D721Med (cell line): ENCODE data around the gene TTLL3.
A peak's percentile ranks its signal among the peaks of the same experiment; 100 is the strongest.
"Not testable (repeated sequence)": the region's sequence is repeated elsewhere in the genome, so short reads cannot be mapped to it uniquely, and the experiment has no call there.

ENCODE experiments used
- DNase-seq: peaks from one replicate; pipeline ENCODE4 v3.0.0; 2011; ENCODE audit warnings: low spot score; ENCODE audit not compliant: insufficient read length
- FAIRE-seq: peaks from 2 replicates; lab custom pipeline; 2011; peaks lifted over from hg19 to GRCh38; lab: Jason Lieb, UNC
- TF ChIP-seq, protein P1 (sequence below): IDR thresholded peaks from 2 replicates; pipeline ENCODE4 v1.5.1; 2012; ENCODE audit warnings: mild to moderate bottlenecking, control low read depth; ENCODE audit not compliant: insufficient read depth; ENCODE audit errors: missing control alignments

Gene TTLL3

DNA sequence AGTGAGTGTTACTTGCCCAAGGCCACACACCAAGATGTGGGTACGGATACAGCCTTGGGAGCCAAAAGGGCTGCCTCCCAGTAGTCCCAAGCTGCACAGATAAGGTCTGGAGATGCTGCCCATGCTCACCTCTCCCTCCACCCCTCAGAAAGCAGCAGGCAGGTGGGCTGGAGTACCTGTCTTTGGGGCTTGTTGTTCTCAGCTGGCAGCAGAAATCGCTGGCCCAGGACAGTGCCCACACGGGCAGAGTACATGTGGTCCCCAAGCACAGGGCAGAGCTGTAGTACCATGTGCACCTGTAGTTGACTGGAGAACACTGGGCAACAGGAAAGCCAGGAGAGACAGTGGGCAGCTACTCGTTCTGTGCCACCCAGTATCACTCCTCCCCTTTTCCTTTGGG, 28.8 kb downstream of the TTLL3 start:
- DNase-seq (no peak), FAIRE-seq (no peak)
- TF ChIP-seq, protein P1, sequence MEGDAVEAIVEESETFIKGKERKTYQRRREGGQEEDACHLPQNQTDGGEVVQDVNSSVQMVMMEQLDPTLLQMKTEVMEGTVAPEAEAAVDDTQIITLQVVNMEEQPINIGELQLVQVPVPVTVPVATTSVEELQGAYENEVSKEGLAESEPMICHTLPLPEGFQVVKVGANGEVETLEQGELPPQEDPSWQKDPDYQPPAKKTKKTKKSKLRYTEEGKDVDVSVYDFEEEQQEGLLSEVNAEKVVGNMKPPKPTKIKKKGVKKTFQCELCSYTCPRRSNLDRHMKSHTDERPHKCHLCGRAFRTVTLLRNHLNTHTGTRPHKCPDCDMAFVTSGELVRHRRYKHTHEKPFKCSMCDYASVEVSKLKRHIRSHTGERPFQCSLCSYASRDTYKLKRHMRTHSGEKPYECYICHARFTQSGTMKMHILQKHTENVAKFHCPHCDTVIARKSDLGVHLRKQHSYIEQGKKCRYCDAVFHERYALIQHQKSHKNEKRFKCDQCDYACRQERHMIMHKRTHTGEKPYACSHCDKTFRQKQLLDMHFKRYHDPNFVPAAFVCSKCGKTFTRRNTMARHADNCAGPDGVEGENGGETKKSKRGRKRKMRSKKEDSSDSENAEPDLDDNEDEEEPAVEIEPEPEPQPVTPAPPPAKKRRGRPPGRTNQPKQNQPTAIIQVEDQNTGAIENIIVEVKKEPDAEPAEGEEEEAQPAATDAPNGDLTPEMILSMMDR = no peak

DNA sequence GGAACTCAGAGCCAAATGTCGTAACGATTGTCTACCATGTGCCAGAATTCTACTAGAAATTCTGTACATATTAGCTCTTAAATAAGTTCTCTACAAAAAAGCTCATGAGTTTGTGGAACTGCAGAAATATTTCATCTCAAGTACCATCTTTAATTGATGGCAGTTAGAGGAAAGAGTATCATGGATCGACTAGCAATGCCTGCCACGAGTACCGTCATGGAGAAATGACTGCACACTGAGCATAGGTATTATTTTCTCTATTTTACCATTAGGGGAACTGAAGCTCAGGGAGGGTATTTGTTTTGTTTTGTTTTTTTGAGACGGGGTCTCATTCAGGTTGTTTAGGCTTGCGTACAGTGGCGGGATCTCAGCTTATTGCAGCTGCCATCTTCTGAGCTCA, 31.0 kb downstream of the TTLL3 start:
- TF ChIP-seq, protein P1 = no peak
- FAIRE-seq (no peak), DNase-seq (no peak)

DNA sequence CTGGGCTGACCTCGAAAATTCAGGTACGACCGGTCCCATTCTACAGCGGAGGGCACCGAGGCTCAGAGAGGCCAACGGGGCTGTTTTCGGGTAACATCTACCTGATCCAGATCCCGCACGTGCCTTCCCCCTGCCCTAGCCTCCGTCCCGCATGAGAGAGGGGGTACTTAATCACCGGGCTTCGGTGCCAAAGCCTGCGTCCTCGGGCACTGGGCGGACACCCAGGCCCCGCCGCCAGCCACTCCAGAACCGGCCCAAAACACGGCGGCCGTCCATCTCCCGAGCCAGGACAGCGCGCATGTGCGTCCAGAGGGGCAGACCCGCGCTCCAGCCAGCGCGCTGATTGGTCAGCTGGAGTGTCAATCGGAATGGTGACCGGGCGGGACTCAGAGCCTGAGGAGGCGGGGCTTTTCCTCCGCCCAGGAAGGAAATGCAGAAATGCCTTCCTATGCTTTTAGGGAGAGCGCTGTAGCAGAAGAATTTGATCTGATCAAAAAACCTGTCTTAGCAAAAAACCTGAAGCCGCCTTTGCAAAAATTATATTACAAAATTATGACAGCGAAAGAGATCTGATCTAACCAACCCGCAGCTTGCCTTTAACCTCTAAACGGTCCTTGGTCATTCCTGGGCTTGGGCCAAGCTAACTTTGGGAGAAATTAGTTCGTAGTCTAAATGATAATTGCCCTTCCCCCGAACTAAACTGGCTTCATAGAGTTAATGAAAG, 33.8 kb downstream of the TTLL3 start, which contains the start of gene RPUSD3:
Gene RPUSD3 (minus strand): TSS at position 294 of the 724 bp plus-strand sequence. CDS start 18 bp downstream, at position 276.
- peak; percentile 97 for DNase-seq
- TF ChIP-seq, protein P1 = no peak
- no peak for FAIRE-seq

DNA sequence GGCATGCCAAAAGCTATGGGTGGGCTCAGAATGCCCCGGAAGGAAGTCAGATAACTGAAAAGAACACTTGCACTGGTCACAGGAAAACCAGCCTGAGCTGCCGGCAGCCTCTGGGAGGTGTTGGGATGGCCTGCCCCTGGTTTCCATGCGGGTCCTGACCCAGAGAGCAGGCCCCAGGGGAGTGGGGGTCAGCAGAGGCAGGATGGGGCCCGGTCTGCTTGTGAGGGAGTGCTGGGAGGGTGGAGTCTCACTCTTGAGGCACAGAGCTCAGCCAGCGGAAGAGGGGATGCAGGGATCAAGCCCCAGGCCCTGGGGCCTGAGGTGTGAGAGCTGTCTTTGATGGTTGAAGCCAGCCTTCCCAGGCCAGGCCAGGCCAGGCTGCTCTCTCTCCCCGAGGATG, 36.2 kb downstream of the TTLL3 start:
- TF ChIP-seq, protein P1 = no peak
- no peak for FAIRE-seq
- DNase-seq = no peak

DNA sequence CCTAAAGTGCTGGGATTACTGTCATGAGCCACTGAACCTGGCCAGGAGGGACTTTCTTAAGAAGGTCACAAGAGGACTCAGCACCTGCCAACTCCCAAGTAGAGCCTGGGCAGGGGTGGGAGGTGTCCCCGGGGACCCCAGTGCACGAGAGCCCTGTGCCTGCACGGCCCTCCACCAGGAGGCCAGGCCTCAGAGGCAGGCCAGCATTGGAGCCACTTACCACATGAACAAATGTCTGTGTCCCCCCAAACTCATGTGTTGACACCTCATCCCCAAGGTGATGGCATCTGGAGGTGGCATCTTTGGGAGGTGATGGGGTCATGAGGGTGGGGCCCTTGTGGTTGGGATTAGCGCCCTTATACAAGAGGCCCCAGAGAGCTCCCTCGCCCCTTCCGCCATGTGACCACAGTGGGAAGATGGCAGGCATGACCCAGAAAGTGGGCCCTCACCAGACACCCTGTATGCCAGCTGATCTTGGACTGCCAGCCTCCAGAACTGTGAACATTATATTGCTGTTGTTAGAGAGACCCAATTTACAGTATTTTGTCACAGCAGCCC, 36.9 kb downstream of the TTLL3 start:
- no peak for FAIRE-seq
- TF ChIP-seq, protein P1 = no peak
- DNase-seq = no peak

DNA sequence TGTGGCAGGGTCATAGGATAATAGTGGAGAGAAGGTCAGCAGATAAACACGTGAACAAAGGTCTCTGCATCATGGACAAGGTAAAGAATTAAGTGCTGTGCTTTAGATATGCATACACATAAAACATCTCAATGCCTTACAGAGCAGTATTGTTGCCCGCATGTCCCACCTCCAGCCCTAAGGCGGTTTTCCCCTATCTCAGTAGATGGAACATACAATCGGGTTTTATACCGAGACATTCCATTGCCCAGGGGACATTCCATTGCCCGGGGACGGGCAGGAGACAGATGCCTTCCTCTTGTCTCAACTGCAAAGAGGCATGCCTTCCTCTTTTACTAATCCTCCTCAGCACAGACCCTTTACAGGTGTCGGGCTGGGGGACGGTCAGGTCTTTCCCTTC, 37.8 kb downstream of the TTLL3 start:
- not testable (repeated sequence) for DNase-seq, FAIRE-seq

DNA sequence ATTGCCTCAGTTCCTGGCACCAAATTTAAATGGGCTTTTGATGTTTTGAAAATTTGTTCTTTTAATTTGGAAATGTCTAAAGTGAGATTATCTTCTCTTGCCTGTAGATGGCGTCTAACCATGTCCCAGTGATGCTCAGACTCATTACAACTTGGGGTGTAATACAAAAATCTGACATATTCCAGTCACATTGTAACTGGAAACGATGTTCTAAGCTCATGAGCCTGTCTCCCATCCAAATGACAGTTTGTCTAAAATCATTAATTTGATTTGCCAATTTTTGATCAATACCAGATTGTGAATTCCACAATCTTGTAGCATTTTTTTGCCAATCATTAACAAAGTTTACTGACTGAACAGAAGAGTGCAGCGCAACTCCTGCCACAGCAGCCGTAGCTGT, 38.8 kb downstream of the TTLL3 start:
- not testable (repeated sequence) for DNase-seq, FAIRE-seq
- TF ChIP-seq, protein P1 = peak; percentile 54

DNA sequence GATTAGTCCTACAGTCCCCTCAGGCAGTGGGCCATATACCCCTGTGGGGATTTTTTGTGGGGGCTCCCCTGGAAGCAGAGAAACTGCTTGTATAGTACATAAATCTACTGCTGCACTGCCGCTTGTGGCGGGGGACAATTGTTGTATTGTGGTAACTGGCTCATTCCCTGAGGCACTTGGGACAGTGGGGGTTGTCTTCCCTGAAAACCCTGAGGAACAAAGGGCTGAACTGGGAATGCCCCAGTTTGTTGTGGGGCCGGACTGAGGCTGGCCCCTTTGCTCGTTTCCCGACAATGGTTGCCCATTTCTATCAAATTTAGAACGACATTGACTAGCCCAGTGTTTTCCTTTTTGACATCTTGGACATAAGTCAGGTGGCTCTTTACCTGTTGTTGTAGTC, 41.3 kb downstream of the TTLL3 start:
- FAIRE-seq, DNase-seq: not testable (repeated sequence)

DNA sequence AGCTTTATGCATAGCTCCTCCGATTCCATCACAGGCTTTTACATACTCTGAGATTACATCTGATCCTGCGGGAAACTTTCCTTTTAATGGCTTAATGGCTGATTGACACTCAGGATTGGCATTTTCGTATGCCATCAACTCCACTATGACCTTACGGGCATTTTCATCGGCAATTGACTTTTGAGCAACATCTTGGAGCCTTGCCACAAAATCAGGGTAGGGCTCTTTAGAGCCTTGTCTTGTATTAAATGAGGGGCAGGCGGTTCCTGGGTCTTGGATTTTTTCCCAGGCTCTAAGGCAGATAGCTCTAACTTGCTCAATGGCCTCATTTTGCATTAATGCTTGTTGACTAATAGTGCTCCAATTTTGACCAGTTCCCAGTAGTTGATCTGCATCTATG, 41.9 kb downstream of the TTLL3 start:
- FAIRE-seq = not testable (repeated sequence)

More for the DNA sequence above, 41.9 kb downstream of the TTLL3 start:
- DNase-seq = not testable (repeated sequence)
